Pancreas (tissue), 10 donors: Measurements from ENCODE around the gene RRAGD. TPM values are rescaled to one million over a fixed set of nuclear protein-coding genes. Genes with fewer than 3 reads are reported as not detected.

Experiments used
- ATAC-seq, 4 donors: fragments of 200-7000 bp; cut with Tn5 transposase; one replicate each; pipeline versions ENCODE4 v1.8.0 to v1.9.1; 2020; ENCODE audit warnings: mild to moderate bottlenecking in 4 of 4, moderate library complexity in 4 of 4
- DNase-seq, 6 donors: peaks; one replicate each; pipeline ENCODE4 v3.0.0-alpha.2; 2020
- FAIRE-seq: peaks from 2 replicates; lab custom pipeline; 2012; peaks lifted over from hg19 to GRCh38; lab: Jason Lieb, UNC
- H3K27ac ChIP-seq, 4 donors: fragments of 200-600 bp; sonication (generic); 1 replicate in 3 of 4; 2 replicates in 1 of 4; pipeline versions ENCODE4 v1.5.0 to v1.8.0; 2020
- H3K27me3 ChIP-seq, 4 donors: fragments of 200-600 bp; one replicate each; pipeline ENCODE4 v1.8.0; 2021
- H3K36me3 ChIP-seq, 3 donors: fragments of 200-600 bp; sonication (generic) in 1 of 3; one replicate each; pipeline versions ENCODE4 v1.5.0 to v1.8.0; 2020 to 2021
- H3K4me1 ChIP-seq, 3 donors: fragments of 200-600 bp; one replicate each; pipeline ENCODE4 v1.8.0; 2021
- H3K4me3 ChIP-seq, 4 donors: fragments of 200-600 bp; sonication (generic) in 2 of 4; one replicate each; pipeline versions ENCODE4 v1.5.0 to v1.8.0; 2020 to 2021
- H3K9me3 ChIP-seq, 4 donors: fragments of 200-600 bp; one replicate each; pipeline ENCODE4 v1.8.0; 2021
- WGBS, 2 donors: extraction: QIAGEN DNeasy Blood & Tissue Kit; methylation state at CpG; one replicate each; pipeline ENCODE4 v1.1.7; 2013; 5-methylcytosine and 5-hydroxymethylcytosine counted together
- intact Hi-C, 3 donors: fragments of 100-400 bp; cut with DNase I; formaldehyde crosslinking; loops; one replicate each; pipeline versions ENCODE4 v1.11.1 to v1.14.2; 2022
- polyA plus RNA-seq, 2 donors: library from polyadenylated mRNA; stranded (reverse); fragments of 200-250 nt; gene quantifications; one replicate each; pipeline ENCODE4 v1.2.3, GENCODE V29; 2013
- total RNA-seq, 6 donors: library from RNA; stranded (reverse); fragmentation: NEBNext Ultra II Directional in 4 of 6; extraction: Animal tissue kit (Norgen Biotek cat#: 25700) in 4 of 6; gene quantifications; one replicate each; pipeline versions ENCODE4 v1.2.1 to v1.2.4, GENCODE V29; 2021 to 2023
- TF ChIP-seq, protein P1 (sequence below), 4 donors: fragments of 200-600 bp; sonication (generic) in 3 of 4; IDR thresholded peaks; one replicate each; pipeline versions ENCODE4 v1.5.0 to v1.8.0; 2021; ENCODE audit warnings: antibody characterized with exemption in 4 of 4
- donor health status: healthy with polysubstance abuse.
- donor health status: DM: no; HTN: no; CAD: no; lungs with moderate emphysema.
- donor health status: DM: no; HTN: no; CAD: no.
- donor health status: control.
- donor health status: control.
- donor health status: Bipolar disorder and iron deficiency.
- donor health status: DM: yes; HTN: yes; CAD: no.
- donor health status: DM: no; HTN: no; CAD: no.
- donor health status: DM: no; HTN: no; CAD: no.
- donor health status: DM: yes; HTN: yes; CAD: no.

Gene RRAGD
- total and polyA plus RNA-seq, 8 donors, result 2.8 to 15.4 (median 10.2) TPM

- DNase-seq (no peak), FAIRE-seq (no peak), ATAC-seq (peak in 1 of 4 donors; percentile 46)
- H3K4me1 ChIP-seq, result no peaks in the 10 kb centered on the region
- H3K36me3 ChIP-seq, result no peaks in the 10 kb centered on the region
- H3K27me3 ChIP-seq, result no peaks in the 10 kb centered on the region
- intact Hi-C loops, result no loop called here
- no peak overlapping the region for H3K27ac ChIP-seq
- TF ChIP-seq, protein P1, sequence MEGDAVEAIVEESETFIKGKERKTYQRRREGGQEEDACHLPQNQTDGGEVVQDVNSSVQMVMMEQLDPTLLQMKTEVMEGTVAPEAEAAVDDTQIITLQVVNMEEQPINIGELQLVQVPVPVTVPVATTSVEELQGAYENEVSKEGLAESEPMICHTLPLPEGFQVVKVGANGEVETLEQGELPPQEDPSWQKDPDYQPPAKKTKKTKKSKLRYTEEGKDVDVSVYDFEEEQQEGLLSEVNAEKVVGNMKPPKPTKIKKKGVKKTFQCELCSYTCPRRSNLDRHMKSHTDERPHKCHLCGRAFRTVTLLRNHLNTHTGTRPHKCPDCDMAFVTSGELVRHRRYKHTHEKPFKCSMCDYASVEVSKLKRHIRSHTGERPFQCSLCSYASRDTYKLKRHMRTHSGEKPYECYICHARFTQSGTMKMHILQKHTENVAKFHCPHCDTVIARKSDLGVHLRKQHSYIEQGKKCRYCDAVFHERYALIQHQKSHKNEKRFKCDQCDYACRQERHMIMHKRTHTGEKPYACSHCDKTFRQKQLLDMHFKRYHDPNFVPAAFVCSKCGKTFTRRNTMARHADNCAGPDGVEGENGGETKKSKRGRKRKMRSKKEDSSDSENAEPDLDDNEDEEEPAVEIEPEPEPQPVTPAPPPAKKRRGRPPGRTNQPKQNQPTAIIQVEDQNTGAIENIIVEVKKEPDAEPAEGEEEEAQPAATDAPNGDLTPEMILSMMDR (IDR thresholded peaks at IDR 0.05), result no peak
- no peaks in the 10 kb centered on the region for H3K9me3 ChIP-seq
- WGBS, 2 donors, result 85 to 93% methylated on average over 5 of the region's 5 CpGs
- no peak overlapping the region for H3K4me3 ChIP-seq
Observed at GRCh38 chr6:89385156-89385667, 26.9 kb downstream of the RRAGD start.

- TF ChIP-seq, protein P1 (IDR thresholded peaks at IDR 0.05), result no peak
- no peak for FAIRE-seq
- DNase-seq, result no peak
- Histone ChIP-seq H3K4me3 (no peak overlapping the region), H3K9me3 (no peaks in the 10 kb centered on the region), H3K27me3 (no peaks in the 10 kb centered on the region), H3K4me1 (no peaks in the 10 kb centered on the region), H3K36me3 (no peaks in the 10 kb centered on the region), H3K27ac (no peak overlapping the region)
- intact Hi-C loops, result no loop called here
- ATAC-seq, result no peak
- WGBS, 2 donors, result 80 to 89% methylated on average over 2 of the region's 2 CpGs
Observed at GRCh38 chr6:89381031-89381430, 31.0 kb downstream of the RRAGD start.

DNA sequence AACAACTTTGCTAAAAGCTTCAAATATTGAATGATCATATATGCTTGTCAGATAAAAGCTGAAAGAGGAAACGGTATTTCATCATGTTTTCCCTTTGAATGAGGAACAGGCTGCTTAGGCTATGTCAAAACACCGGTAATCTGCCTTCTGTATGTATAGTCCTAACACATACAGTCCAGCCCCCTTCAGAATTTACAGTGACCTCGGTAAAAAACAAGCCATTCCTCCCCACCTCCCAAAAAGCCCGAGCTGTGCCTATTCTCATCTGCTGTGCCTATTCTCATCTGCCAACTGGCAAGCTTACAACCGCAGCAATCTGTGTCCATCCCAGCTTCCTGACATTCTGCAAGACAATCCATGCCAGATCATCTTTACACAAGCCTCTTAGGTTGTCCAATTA is 32.8 kb downstream of the RRAGD start:
- intact Hi-C loops, result no loop called here
- TF ChIP-seq, protein P1 (IDR thresholded peaks at IDR 0.05), result no peak
- no peak for FAIRE-seq

DNA sequence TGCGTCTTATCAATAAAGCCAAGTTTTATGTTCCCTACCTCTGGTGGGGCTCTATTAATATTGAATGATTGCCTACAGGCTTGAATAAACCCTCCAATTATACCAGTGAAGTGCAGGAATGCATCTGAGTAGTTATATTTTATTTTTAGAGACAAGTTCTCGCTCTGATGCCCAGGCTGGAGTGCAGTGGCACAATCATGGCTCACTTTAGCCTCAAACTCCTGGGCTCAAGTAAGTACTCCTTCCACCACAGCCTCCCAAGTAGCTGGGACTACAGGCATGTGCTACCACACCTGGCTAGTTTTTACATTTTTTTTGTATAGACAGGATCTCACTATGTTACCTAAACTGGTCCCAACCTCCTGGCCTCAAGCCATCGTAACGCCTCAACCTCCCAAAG is 33.4 kb downstream of the RRAGD start:
- no peak for DNase-seq
- Histone ChIP-seq H3K4me3 (no peak overlapping the region), H3K27me3 (no peaks in the 10 kb centered on the region), H3K4me1 (peaks cover 0 to 4% (median 3%) of the 10 kb centered on the region in 3 donors), H3K36me3 (no peaks in the 10 kb centered on the region), H3K9me3 (no peaks in the 10 kb centered on the region), H3K27ac (no peak overlapping the region)
- no peak for ATAC-seq
- WGBS, 2 donors, result 93 to 94% methylated on average over 4 of the region's 4 CpGs
- FAIRE-seq, result no peak
- intact Hi-C loops, result no loop called here
- TF ChIP-seq, protein P1 (IDR thresholded peaks at IDR 0.05), result no peak

More for the DNA sequence above, 32.8 kb downstream of the RRAGD start:
- no peaks in the 10 kb centered on the region for H3K27me3 ChIP-seq
- H3K36me3 ChIP-seq, result no peaks in the 10 kb centered on the region
- H3K27ac ChIP-seq, result no peak overlapping the region
- H3K4me1 ChIP-seq, result peaks cover 0 to 4% (median 3%) of the 10 kb centered on the region in 3 donors
- H3K4me3 ChIP-seq, result no peak overlapping the region
- 73 to 78% methylated on average over 5 of the region's 5 CpGs for WGBS, 2 donors
- no peaks in the 10 kb centered on the region for H3K9me3 ChIP-seq
- DNase-seq, result no peak
- ATAC-seq, result no peak

- H3K27ac ChIP-seq, result peak overlapping the region in 1 of 4 donors; percentile 37
- no peaks in the 10 kb centered on the region for H3K27me3 ChIP-seq
- ATAC-seq (peak; percentile 93 to 97 (median 95)), DNase-seq (peak; percentile 65 to 83 (median 76)), FAIRE-seq (no peak)
- H3K4me3 ChIP-seq, result no peak overlapping the region
- H3K9me3 ChIP-seq, result no peaks in the 10 kb centered on the region
- TF ChIP-seq, protein P1 (IDR thresholded peaks at IDR 0.05), result peak in 1 of 4 donors; percentile 10
- intact Hi-C loops, result no loop called here
- 40 to 43% methylated on average over 6 of the region's 6 CpGs for WGBS, 2 donors
- peaks cover 0 to 4% (median 3%) of the 10 kb centered on the region in 3 donors for H3K4me1 ChIP-seq
- no peaks in the 10 kb centered on the region for H3K36me3 ChIP-seq
Observed at GRCh38 chr6:89375427-89376267, 36.4 kb downstream of the RRAGD start.
